ENCODE measurements around the gene CTBP1. TPM values are rescaled to one million over a fixed set of nuclear protein-coding genes. Genes with fewer than 3 reads are reported as not detected.

Gene CTBP1
- total RNA-seq, 1 experiment from 2014 or later = 153 TPM

- H3K4me2 ChIP-seq = no peak overlapping the region
- DNase-seq = no peak
- no peaks in the 10 kb centered on the region for H4K20me1 ChIP-seq (ENCODE audit: insufficient read depth)
- no peaks in the 10 kb centered on the region for H3K9me3 ChIP-seq (ENCODE audit: insufficient read depth, low read depth)
- no peaks in the 10 kb centered on the region for H3K4me1 ChIP-seq (replicated peaks; ENCODE audit: insufficient read depth)
- 0 out of 2 replicates have a peak, but pooled peaks cover 6% of the 10 kb centered on the region for H3K27me3 ChIP-seq (ENCODE audit: insufficient read depth, low read depth)
- H2AFZ ChIP-seq = no peak overlapping the region
- no peaks in the 10 kb centered on the region for H3K36me3 ChIP-seq (ENCODE audit: low read depth)
- H3K27ac ChIP-seq = no peak overlapping the region
- TF ChIP-seq CTCF (conservative IDR thresholded peaks at IDR 0.05) = no peak
- TF ChIP-seq EZH2 (IDR thresholded peaks at IDR 0.05; ENCODE audit: low read depth) = no peak
- no peaks in the 10 kb centered on the region for H3K79me2 ChIP-seq (ENCODE audit: low read depth)
- POLR2A ChIA-PET (ENCODE audit: unreplicated experiment) = no interaction called here
- CTCF ChIA-PET = no interaction called here
- intact Hi-C loops (cut with micrococcal nuclease; ENCODE audit: unreplicated experiment) = no loop called here
- H3K4me3 ChIP-seq = no peak overlapping the region
- BruUV-seq (replicated peaks) = no TSS peak
- peaks cover 3% of the 10 kb centered on the region; the same call in 1 of the 2 replicates for H3F3A ChIP-seq (ENCODE audit: insufficient read depth, low read depth)
- H3K9me2 ChIP-seq (ENCODE audit: insufficient read depth) = no peaks in the 10 kb centered on the region
Measured at GRCh38 chr4:1198098-1198844, 50.7 kb downstream of the CTBP1 start.

- Histone ChIP-seq H2AFZ (no peak overlapping the region), H3K4me1 (replicated peaks; ENCODE audit: insufficient read depth) (peaks cover 15% of the 10 kb centered on the region), H3K79me2 (ENCODE audit: low read depth) (no peaks in the 10 kb centered on the region), H3F3A (ENCODE audit: insufficient read depth, low read depth) (peaks cover 13% of the 10 kb centered on the region; the same call in 1 of the 2 replicates), H4K20me1 (ENCODE audit: insufficient read depth) (no peaks in the 10 kb centered on the region), H3K4me3 (no peak overlapping the region), H3K27me3 (ENCODE audit: insufficient read depth, low read depth) (0 out of 2 replicates have a peak, but pooled peaks cover 6% of the 10 kb centered on the region), H3K36me3 (ENCODE audit: low read depth) (no peaks in the 10 kb centered on the region), H3K4me2 (no peak overlapping the region), H3K27ac (no peak overlapping the region), H3K9me3 (ENCODE audit: insufficient read depth, low read depth) (no peaks in the 10 kb centered on the region), H3K9me2 (ENCODE audit: insufficient read depth) (no peaks in the 10 kb centered on the region)
- TF ChIP-seq EZH2 (IDR thresholded peaks at IDR 0.05; ENCODE audit: low read depth) (no peak), CTCF (conservative IDR thresholded peaks at IDR 0.05) (no peak)
- CTCF ChIA-PET = no interaction called here
- DNase-seq = no peak
- POLR2A ChIA-PET (ENCODE audit: unreplicated experiment) = interaction anchor here (0.7 kb wide), 1 partner anchor 150 kb away, joined by 3 read pairs; no protein-coding TSS in a partner anchor
- BruUV-seq (replicated peaks) = no TSS peak
- intact Hi-C loops (cut with micrococcal nuclease; ENCODE audit: unreplicated experiment) = no loop called here
Measured at GRCh38 chr4:1196421-1197183, 52.3 kb downstream of the CTBP1 start.

- Histone ChIP-seq H3K9me2 (ENCODE audit: insufficient read depth) (no peaks in the 10 kb centered on the region), H3K4me1 (replicated peaks; ENCODE audit: insufficient read depth) (peaks cover 17% of the 10 kb centered on the region), H3K9me3 (ENCODE audit: insufficient read depth, low read depth) (no peaks in the 10 kb centered on the region), H4K20me1 (ENCODE audit: insufficient read depth) (no peaks in the 10 kb centered on the region), H2AFZ (no peak overlapping the region), H3K79me2 (ENCODE audit: low read depth) (no peaks in the 10 kb centered on the region), H3K27ac (no peak overlapping the region), H3K36me3 (ENCODE audit: low read depth) (no peaks in the 10 kb centered on the region), H3K4me2 (no peak overlapping the region), H3F3A (ENCODE audit: insufficient read depth, low read depth) (peaks cover 13% of the 10 kb centered on the region; the same call in 1 of the 2 replicates), H3K4me3 (no peak overlapping the region), H3K27me3 (ENCODE audit: insufficient read depth, low read depth) (0 out of 2 replicates have a peak, but pooled peaks cover 6% of the 10 kb centered on the region)
- DNase-seq = no peak
- no peak for TF ChIP-seq CTCF (conservative IDR thresholded peaks at IDR 0.05)
- no peak for TF ChIP-seq EZH2 (IDR thresholded peaks at IDR 0.05; ENCODE audit: low read depth)
- POLR2A ChIA-PET (ENCODE audit: unreplicated experiment) = no interaction called here
- CTCF ChIA-PET = no interaction called here
- intact Hi-C loops (cut with micrococcal nuclease; ENCODE audit: unreplicated experiment) = no loop called here
- no TSS peak for BruUV-seq (replicated peaks)
Measured at GRCh38 chr4:1195891-1196401, 53.0 kb downstream of the CTBP1 start.
